Measurements from ENCODE around the gene SEC23IP.
"Not testable (repeated sequence)": the region's sequence is repeated elsewhere in the genome, so short reads cannot be mapped to it uniquely, and the experiment has no call there.

Gene SEC23IP

DNA sequence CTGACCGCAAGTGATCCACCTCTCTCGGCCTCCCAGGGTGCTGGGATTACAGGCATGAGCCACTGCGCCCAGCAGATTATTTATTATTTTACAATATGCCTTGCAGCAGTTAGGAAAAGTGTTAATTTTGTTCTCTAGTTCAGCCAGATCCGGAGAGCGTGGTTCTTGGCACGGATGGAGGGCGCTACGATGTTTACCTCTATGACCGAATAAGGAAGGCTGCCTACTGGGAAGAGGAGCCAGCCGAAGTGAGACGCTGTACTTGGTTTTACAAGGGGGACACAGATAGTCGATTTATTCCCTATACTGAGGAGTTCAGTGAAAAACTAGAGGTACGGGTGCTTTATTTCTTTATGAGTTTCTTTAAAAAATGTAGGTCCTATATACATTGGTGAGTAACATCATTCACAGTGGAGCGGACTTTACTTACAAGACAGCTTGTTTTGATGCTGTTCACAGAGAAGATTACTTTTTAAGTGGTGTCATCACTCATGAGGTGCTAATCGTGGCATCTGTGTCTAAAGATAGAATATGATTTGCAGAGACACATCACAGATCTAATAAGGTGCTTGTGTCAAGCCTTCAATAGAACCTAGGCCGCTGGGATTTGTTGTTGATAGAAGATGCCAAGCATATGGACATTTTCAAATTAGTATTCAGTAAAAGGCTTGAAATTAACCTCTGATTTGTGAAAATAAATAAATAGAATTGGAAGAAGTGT is 11.6 kb downstream of the SEC23IP start:
- H3K4me3 ChIP-seq (replicated peaks in 1 of 2; ENCODE audit: low read depth in 2 of 2, low read length in 2 of 2), result no peak overlapping the region
- TF ChIP-seq CTCF (IDR thresholded peaks at IDR 0.05; ENCODE audit: low read depth, low read length), result no peak
- no peak for DNase-seq (ENCODE audit: low read depth in 2 of 2)

GRCh38 chr10:119907695-119908094 is 15.2 kb downstream of the SEC23IP start:
- not testable (repeated sequence) for DNase-seq (ENCODE audit: low read depth in 2 of 2); H3K4me3 ChIP-seq (replicated peaks in 1 of 2; ENCODE audit: low read depth in 2 of 2, low read length in 2 of 2)

DNA sequence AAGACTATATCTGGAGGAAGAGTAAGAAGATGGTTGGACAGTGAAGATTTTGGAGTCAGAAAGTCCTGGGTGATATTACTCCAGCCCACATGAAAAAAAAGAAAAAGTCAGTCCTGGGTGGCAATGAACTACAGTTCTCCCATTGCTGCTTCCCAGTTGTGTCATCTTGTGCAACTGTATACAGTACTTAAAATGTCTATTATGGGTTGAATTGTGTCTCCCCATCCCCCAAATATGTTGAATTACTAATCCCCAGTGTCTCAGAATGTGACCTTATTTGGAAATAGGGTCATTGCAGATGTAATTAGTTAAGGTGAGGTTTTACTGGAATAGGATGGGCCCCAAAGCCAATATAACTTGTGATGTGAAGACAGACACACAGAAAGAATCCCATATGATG is 15.6 kb downstream of the SEC23IP start:
- no peak for DNase-seq (ENCODE audit: low read depth in 2 of 2)
- no peak overlapping the region for H3K4me3 ChIP-seq (replicated peaks in 1 of 2; ENCODE audit: low read depth in 2 of 2, low read length in 2 of 2)
- no peak for TF ChIP-seq CTCF (IDR thresholded peaks at IDR 0.05; ENCODE audit: low read depth, low read length)

DNA sequence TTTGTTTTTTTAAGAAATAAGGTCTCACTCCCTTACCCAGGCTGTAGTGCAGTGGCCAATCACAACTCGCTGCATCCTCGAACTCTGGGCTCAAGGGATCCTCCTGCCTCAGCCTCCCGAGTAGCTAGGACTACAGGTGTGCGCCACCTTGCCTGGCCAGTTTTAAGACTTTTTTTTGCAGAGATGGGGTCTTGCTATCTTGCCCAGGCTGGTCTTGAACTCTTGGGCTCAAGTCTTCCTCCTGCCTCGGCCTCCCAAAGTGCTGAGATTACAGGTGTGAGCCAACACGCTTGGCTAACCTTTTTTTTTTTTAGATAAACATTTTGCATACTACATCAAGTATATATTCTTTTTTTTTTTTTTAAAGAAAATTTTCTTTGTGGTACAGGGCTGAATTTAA is 18.2 kb downstream of the SEC23IP start:
- H3K4me3 ChIP-seq (replicated peaks in 1 of 2; ENCODE audit: low read depth in 2 of 2, low read length in 2 of 2), result no peak overlapping the region
- no peak for TF ChIP-seq CTCF (IDR thresholded peaks at IDR 0.05; ENCODE audit: low read depth, low read length)
- DNase-seq (ENCODE audit: low read depth in 2 of 2), result no peak

DNA sequence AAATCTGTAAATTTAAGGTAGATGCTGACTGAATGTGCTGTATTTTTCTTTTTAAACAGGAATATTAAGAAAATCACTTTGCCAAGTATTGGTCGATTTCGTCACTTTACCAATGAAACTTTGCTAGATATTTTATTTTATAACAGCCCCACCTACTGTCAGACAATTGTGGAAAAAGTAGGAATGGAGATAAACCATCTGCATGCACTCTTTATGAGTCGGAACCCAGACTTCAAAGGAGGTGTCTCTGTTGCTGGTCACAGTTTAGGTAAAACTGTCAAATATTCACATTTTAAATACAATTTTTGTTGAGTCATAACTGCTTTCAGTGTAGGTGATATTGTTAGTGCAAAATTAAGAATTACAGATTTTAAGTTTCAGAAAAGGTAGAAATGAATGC is 25.2 kb downstream of the SEC23IP start:
- no peak overlapping the region for H3K4me3 ChIP-seq (replicated peaks in 1 of 2; ENCODE audit: low read depth in 2 of 2, low read length in 2 of 2)
- peak in 1 of 2 donors; percentile 21 for DNase-seq (ENCODE audit: low read depth in 2 of 2)
- no peak for TF ChIP-seq CTCF (IDR thresholded peaks at IDR 0.05; ENCODE audit: low read depth, low read length)

DNA sequence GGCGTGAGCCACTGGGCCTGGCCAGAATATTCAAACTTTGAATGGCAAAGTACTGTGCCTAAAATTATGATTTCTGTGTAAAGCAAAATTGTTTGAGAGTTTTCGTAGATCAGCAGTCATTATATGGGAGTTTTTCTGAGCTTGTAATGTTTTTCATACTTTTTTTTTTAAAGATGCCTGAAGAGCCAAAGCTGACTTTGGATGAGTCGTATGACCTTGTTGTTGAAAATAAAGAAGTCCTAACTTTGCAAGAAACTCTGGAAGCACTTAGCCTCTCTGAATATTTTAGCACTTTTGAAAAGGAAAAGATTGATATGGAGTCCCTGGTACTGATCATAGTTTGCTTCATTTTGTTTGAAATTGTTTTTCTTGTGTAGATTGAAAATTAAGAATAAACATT is 26.7 kb downstream of the SEC23IP start:
- H3K4me3 ChIP-seq (replicated peaks in 1 of 2; ENCODE audit: low read depth in 2 of 2, low read length in 2 of 2), result no peak overlapping the region
- DNase-seq (ENCODE audit: low read depth in 2 of 2), result peak in 1 of 2 donors; percentile 21
- no peak for TF ChIP-seq CTCF (IDR thresholded peaks at IDR 0.05; ENCODE audit: low read depth, low read length)

- no peak overlapping the region for H3K4me3 ChIP-seq (replicated peaks in 1 of 2; ENCODE audit: low read depth in 2 of 2, low read length in 2 of 2)
- DNase-seq (ENCODE audit: low read depth in 2 of 2), result no peak
- no peak for TF ChIP-seq CTCF (IDR thresholded peaks at IDR 0.05; ENCODE audit: low read depth, low read length)
Measured at GRCh38 chr10:119919826-119920225, 27.3 kb downstream of the SEC23IP start.
